GM12878 (cell line): ENCODE measurements around the gene RBMS3. TPM values are rescaled to one million over a fixed set of nuclear protein-coding genes. Genes with fewer than 3 reads are reported as not detected.

Source experiments
- BCL11A ChIP-seq: IDR thresholded peaks from 2 replicates; pipeline ENCODE4 v1.6.1; 2011; ENCODE audit warnings: low read depth, low read length
- CBX3 ChIP-seq: fragments of 200-600 bp; sonication (generic); IDR thresholded peaks from 2 replicates; pipeline ENCODE4 v1.6.1; 2016; ENCODE audit warnings: low read depth, borderline replicate concordance
- CHD1 ChIP-seq: IDR thresholded peaks from 2 replicates; pipeline ENCODE4 v1.6.1; 2012; ENCODE audit warnings: low read depth, low read length, improper control_type of control experiment
- E2F8 ChIP-seq: fragments of 450-650 bp; IDR thresholded peaks from 2 replicates; pipeline ENCODE4 v1.6.1; 2018; ENCODE audit warnings: mild to moderate bottlenecking, low read depth, moderate library complexity; ENCODE audit not compliant: partially characterized antibody
- EP300 ChIP-seq, 2 experiments: fragments of 150-350 bp in 1 of 2; IDR thresholded peaks; 2 replicates each; pipeline ENCODE4 v1.6.1; 2011 to 2012; ENCODE audit warnings: low read depth in 2 of 2, low read length in 2 of 2, borderline replicate concordance in 1 of 2, improper control_type of control experiment in 1 of 2, inconsistent platforms in 1 of 2; ENCODE audit not compliant: control insufficient read depth in 1 of 2
- ESRRA ChIP-seq: IDR thresholded peaks from 2 replicates; pipeline ENCODE4 v1.6.1; 2012; ENCODE audit warnings: mild to moderate bottlenecking, low read length, improper control_type of control experiment
- ETV6 ChIP-seq, 2 experiments: fragments of 450-650 bp in 1 of 2; IDR thresholded peaks in 1 of 2; conservative IDR thresholded peaks in 1 of 2; 2 replicates each; pipeline ENCODE4 v1.6.1; 2014; ENCODE audit warnings: antibody characterized with exemption in 1 of 2, borderline replicate concordance in 1 of 2, low read depth in 1 of 2, mild to moderate bottlenecking in 1 of 2, moderate library complexity in 1 of 2
- IRF5 ChIP-seq: fragments of 450-650 bp; IDR thresholded peaks from 2 replicates; pipeline ENCODE4 v1.6.1; 2017; ENCODE audit warnings: borderline replicate concordance
- MYC ChIP-seq: IDR thresholded peaks from 2 replicates; pipeline ENCODE4 v1.6.1; 2011; ENCODE audit warnings: mild to moderate bottlenecking, low read length, moderate library complexity, inconsistent platforms; ENCODE audit not compliant: insufficient read depth, insufficient replicate concordance, insufficient read length, severe bottlenecking
- NKRF ChIP-seq: fragments of 450-650 bp; conservative IDR thresholded peaks from 2 replicates; pipeline ENCODE4 v1.6.1; 2017; ENCODE audit warnings: mild to moderate bottlenecking, moderate library complexity
- NR2F1 ChIP-seq: fragments of 450-650 bp; conservative IDR thresholded peaks from 2 replicates; pipeline ENCODE4 v1.6.1; 2017; ENCODE audit warnings: mild to moderate bottlenecking
- PML ChIP-seq: IDR thresholded peaks from 2 replicates; pipeline ENCODE4 v1.6.1; 2012; ENCODE audit warnings: low read length, inconsistent platforms
- POLR2A ChIP-seq: IDR thresholded peaks from 2 replicates; pipeline ENCODE4 v1.6.1; 2011; ENCODE audit warnings: low read depth, mild to moderate bottlenecking, low read length
- SIX5 ChIP-seq: IDR thresholded peaks from 2 replicates; pipeline ENCODE4 v1.6.1; 2011; ENCODE audit warnings: mild to moderate bottlenecking, low read depth, low read length, moderate library complexity; ENCODE audit not compliant: severe bottlenecking
- SMC3 ChIP-seq: IDR thresholded peaks from 2 replicates; pipeline ENCODE4 v1.6.1; 2011; ENCODE audit warnings: low read length, improper control_type of control experiment, borderline replicate concordance
- TBL1XR1 ChIP-seq: IDR thresholded peaks from 2 replicates; pipeline ENCODE4 v1.6.1; 2012; ENCODE audit warnings: low read depth, low read length, improper control_type of control experiment
- ZBTB33 ChIP-seq: fragments of 450-650 bp; IDR thresholded peaks from 2 replicates; pipeline ENCODE4 v1.6.1; 2017; ENCODE audit warnings: mild to moderate bottlenecking
- ZNF687 ChIP-seq: fragments of 450-650 bp; IDR thresholded peaks from 2 replicates; pipeline ENCODE4 v1.6.1; 2017; ENCODE audit warnings: mild to moderate bottlenecking, moderate library complexity
- polyA plus RNA-seq, 11 experiments: library from polyadenylated mRNA; depleted of rRNA in 4 of 11; unstranded in 6 of 11; stranded (reverse) in 5 of 11; fragments of >200 nt; fragmentation: Nextera tagmentation in 4 of 11; fragmentation: Illumina TruSeq in 1 of 11; extraction: Ambion mirVana in 4 of 11; extraction: Trizol in 1 of 11; gene quantifications; 1 replicate in 1 of 11; 2 replicates in 10 of 11; pipeline versions ENCODE4 v1.2.1 to v1.2.3, GENCODE V29; 2011 to 2016; ENCODE audit warnings: inconsistent platforms in 2 of 11, missing spikeins in 2 of 11, low read depth in 1 of 11
- total RNA-seq, 4 experiments: library from RNA; depleted of rRNA in 3 of 4; stranded (reverse); fragments of >200 nt in 3 of 4; fragmentation: Illumina TruSeq in 1 of 4; extraction: Trizol in 1 of 4; gene quantifications; 2 replicates each; pipeline versions ENCODE4 v1.2.1 to v1.2.3, GENCODE V29; 2013 to 2021

Gene RBMS3
- total and polyA plus RNA-seq, 10 of the 15 experiments (the other 5 are each of a cell fraction or from before 2014, with no cell fraction given), result 0.79 to 4.7 (median 3.1) TPM

GRCh38 chr3:29324180-29324651 lies 43.3 kb downstream of the RBMS3 start (continued):
- TF ChIP-seq ZNF687 (peak; percentile 48; the same call in 1 of the 2 replicates), NR2F1 (no peak), SMC3 (no peak), BCL11A (no peak), ESRRA (no peak), IRF5 (no peak), E2F8 (no peak), TBL1XR1 (no peak), PML (no peak), CBX3 (no peak), MYC (no peak), SIX5 (no peak), NKRF (no peak), EP300 (IDR thresholded peaks at IDR 0.05; ENCODE audit: borderline replicate concordance in 1 of 2, control insufficient read depth in 1 of 2, low read depth in 2 of 2, low read length in 2 of 2) (no peak), CHD1 (no peak), ETV6 (conservative IDR thresholded peaks at IDR 0.05 in 1 of 2, IDR thresholded peaks at IDR 0.05 in 1 of 2; ENCODE audit: borderline replicate concordance in 1 of 2, low read depth in 1 of 2) (peak in 1 of 2 experiments; percentile 88; a peak in 2 of 4 replicates), ZBTB33 (no peak), POLR2A (no peak)
